GM18858 (cell line): Measurements from ENCODE around the gene DOCK2.

ENCODE experiments used
- ATAC-seq: cut with Tn5 transposase; IDR thresholded peaks from one replicate; pipeline ENCODE4 v1.9.1; 2021; ENCODE audit not compliant: unreplicated experiment

The DOCK2 gene

DNA sequence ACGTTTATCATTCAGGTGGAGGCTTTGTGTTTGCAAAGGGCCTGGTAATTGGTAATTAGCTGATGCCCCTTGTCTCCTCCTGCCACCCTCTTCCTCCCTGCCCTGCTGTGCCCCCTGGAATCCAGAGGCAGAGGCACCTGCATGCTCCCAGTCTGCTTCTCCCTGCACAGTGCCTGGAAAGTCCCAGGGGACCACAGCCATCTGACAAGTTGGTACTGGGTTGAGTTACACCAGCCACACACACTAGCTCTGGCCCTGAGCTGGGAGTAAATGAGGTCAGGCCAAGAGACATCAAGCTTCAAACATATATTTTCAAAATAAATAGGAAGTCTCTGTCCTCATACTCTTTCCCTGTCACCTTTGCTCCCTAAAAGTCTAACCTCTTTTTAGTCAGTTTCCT lies 286.9 kb downstream of the DOCK2 start:
- ATAC-seq: no peak

DNA sequence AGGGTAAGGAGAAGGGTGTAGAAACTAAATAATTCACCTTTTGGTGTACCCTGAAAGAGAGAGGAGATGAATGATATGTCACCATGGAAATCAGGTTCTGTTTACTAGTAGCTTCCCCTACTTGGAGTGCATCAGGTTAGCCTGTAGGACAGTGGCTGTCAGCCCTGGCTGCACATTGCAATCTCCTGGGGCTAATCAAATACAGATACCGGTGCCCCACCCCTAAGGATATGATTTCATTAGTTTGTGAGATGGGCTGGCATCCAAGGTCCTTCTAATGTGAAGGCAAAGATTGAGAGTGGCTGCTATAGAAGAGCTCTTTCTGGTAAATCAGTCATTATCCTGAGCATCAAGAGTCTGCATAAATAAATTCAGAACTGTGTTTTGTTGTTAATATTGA lies 296.1 kb downstream of the DOCK2 start:
- no peak for ATAC-seq

DNA sequence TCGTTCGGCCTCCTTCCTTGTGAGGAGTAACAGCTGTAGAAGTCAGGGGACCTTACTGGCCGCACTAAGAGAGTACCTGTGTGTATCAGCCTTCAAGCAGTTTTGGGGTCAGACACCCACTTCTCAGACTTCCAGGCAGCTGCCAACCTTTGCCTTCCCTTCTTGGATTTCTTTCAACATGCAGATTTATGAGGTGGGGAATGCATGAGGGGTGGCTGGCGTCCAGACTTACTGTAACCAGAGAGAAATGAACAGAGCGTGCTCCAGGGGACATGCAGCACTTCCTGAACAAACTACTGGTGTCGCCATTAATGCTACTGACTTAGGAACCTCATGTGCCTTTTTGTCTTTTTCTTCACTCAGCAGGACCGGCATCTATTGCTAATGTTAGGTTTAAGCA lies 296.5 kb downstream of the DOCK2 start:
- ATAC-seq: no peak

DNA sequence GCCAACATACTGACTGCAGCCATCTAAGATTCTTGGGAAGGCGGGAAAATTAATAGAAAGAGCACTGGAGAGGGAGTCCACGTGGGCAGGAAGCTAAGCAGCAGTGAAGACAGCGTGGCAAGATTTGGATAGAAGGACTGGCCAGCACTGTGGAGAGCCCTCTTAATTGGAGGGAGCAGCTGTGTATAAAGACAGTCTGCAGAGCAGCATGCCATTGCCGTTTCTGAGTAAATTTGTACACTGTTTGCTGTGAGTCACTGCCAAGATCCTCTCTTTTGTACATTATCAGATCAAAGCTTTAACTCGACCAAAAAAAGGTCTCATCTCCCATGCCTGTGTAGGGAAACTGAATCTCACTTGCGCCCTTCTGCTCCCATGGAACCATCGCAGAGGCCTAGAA lies 297.9 kb downstream of the DOCK2 start:
- ATAC-seq: no peak

DNA sequence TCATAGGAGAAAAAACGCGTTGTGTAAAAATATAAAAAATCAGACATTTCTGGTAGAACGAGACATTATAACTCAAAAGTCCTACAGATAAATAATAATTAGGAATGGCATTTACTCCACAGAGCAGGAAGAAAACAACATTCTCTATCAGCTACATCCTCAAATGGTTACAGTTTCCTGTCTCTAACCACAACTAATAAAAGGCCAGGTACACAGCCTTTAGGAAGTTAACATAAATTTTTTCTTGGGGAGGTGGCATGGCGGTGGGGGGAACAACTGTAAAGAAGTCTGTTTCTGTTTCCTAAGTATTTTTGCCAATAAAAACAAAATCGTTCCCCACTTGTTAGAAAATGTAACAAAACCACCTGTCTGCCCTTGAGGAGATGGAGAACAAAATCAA lies 298.7 kb downstream of the DOCK2 start:
- no peak for ATAC-seq

DNA sequence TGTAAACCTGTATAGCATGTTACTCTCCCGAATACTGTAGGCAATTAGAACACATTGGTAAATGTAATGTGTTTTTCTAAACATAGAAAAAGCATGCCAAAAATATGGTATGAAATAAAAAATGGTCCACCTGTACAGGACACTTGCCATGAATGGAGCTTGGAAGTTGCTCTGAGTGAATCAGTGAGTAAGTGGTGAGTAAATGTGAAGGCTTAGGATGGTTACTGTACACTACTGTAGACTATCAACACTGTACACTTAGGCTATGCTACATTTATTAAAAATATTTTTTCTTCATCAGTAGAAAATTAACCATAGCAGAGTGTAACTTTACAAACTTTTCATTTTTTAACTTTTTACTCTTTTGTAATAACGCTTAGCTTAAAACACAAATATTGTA lies 301.4 kb downstream of the DOCK2 start:
- no peak for ATAC-seq

DNA sequence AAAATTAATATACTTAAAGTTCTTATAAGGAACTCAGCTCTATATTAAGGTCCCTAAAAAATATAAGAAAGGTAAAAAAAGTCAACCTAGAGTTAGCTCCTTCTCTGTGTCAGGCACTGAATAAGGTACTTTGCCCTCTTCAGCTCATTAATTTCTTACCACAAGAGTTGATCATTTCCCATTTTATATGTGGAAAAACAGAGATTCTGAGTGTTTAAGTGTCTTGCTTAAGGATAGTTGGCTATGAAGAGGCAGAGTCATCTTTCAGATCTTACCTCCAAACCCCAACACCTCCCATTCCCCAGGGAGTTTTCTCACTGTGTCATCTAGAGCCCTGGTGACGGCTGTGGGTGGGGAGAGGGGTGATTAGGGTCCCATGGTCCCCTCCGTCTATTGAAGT lies 302.7 kb downstream of the DOCK2 start:
- no peak for ATAC-seq

DNA sequence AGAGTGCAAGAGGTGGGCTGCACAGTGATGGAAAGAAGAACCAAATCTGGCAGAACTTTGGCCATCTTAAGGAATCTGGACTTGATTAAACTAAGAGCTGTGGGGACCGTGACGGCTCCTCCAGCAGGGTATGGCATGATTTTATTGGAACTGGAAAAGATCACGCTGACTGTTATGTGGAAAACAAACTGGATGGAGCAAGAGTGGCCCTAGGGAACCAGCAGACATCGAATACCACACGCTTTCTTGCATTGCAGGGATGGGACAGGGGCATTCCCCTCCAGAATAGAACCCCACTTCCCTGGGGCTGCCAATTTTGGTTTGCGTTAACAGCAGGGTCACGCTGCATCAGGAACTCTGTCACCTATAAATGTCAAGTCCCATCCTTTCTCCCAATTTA lies 304.5 kb downstream of the DOCK2 start:
- no peak for ATAC-seq

DNA sequence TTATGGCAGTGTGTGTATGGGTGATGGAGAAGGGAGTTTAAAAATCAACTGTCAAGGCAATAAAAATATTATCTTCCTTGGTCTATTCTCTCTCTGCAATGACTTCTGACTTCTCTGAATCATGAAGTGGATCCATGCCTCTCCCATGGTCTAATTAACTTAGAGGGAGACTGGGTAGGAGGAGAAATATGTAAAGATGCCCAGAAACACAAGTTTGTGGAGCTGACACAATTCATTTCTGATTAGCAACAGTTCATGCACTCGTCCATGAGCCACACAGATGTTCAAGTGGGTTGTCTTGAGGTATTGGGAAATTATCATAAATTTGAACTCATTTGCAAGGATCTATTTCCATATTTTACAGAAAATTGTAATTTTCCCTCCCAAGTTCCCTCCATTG lies 305.1 kb downstream of the DOCK2 start:
- no peak for ATAC-seq

DNA sequence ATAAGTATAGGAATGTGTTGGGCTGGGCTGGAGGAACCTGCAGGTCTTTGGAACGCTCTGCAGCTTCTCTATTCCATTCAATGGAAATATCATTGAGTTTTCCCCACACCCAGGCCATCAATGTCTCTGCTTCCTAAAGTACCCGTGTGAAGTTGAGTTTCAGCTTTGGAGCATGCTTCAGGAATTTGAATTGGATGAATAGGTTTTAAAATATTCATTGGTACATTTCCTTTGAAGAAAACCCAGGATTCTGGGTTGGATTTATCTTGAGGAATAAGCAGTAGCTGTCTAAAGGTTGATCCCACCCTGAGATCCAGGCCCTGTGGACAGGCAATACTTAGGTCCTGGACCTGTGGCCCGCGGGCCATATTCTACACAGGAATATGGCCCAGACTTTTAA lies 306.0 kb downstream of the DOCK2 start:
- ATAC-seq: no peak

DNA sequence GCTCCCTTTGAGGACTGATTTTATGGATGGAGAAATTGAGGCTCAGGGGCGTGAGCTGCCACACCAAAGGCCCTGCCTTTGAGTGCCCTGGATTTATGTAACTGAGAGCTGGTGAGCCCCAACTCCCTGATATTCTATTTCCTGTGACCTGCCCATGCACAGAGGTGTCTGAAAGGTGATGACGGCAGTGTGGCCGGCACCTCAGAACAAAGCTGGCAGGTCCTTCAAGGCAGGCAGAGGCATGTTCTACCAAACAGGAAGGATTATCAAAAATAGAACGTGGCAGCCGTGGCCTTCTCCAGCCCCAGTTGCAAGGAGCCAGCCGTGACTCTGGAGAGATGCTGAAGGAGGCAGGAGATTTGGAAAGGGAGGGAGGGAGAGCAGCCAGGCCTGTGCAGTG lies 307.0 kb downstream of the DOCK2 start:
- ATAC-seq: no peak

DNA sequence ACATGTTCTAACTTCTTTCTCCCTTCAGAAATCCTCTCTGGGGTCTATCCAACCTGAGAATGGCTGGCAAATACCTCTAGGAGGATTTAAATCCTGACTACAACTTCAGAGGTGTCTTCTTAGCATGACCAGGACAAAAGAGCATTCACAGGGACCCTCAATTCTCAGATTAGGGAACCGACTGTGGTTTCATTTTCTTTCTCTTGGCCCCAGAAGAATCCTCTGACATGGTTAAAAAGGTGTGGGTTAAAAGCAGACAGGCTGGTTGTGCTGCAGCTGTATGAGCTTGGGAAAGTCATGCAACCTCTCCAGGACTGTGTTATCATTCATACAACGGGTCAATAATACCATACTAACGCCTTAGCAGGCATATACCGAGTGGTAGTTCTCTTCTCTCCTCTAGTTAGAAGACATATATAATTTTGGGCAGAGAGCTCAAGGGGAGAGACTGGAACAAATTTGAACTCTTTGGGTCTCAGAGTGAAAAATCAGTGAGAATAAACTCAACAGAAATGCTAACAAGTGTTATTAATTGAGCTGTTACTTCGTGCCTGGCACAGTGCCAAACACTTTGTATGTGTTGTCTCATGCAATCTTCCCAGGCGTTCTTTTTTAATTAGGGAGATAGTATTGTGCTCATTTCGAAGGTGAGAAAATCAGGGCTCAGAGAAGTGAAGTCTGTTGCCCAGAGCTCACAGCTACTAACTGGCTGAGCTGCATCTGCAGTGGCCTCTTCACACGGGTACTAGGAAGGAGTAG lies 308.0 kb downstream of the DOCK2 start:
- ATAC-seq: peak; percentile 51

DNA sequence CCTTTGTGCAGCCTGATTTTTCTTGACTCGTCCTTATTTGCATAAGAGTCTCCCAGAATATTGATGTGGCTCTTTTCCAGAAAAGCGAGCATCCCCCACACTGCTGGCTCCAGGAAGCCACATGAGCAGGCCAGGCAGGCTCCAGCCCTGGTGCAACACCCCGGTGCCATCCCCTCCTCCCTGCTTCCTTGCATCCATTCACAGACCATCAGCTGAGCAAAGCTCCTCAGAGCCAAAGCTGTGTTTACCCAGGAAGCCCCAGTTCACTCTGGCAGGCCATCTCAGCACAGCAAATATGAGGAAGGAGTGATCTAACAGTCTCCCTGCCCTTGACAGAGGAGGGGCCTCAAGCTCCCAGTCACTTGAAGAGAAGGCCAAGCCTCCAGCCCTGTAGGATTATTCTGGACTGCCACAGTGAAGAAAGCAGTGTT lies 308.8 kb downstream of the DOCK2 start:
- no peak for ATAC-seq

DNA sequence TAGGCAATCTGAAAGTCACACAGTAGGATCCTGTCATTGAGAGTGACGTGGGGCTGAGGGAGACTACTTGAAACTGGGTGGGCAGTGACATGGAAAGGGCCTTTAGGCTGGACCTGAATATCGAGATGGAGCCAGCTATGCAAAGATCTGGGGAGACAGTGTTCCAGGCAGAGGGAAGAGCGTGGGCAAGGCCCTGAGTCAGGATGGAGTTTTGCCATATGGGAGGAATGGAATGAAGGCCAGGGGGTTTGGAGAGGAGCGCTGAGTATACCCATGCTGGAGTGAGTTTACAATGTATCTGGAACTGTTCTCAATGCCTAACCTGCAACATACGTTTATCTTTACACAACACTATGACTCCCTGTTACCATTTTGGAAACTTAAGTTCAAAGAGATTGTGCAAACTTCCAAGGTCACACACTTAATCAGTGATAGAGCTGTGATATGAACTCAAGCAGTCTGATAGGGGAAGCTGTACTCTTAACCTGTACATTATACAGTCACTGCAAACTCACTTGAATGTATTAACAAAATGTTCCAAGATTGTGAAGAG lies 309.7 kb downstream of the DOCK2 start:
- ATAC-seq: no peak

DNA sequence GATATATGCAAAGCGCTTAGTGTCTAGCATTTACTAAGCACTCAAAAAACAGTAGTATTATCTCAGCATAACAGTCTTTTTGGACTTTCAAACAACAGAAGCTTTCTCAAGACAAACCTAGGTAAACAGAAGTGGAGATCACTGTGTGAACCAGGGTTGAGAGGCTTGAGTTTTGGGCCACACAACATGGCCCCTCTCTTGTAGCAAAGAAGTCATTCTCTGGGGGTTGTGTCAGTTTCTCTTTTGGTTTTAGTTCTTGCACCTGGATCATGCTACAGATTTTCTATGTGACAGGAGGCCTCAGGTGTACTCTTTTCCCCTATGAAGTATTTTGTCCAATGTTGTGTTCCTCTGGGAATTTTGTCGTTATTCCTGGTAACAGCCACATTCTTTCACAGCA lies 313.3 kb downstream of the DOCK2 start:
- ATAC-seq: no peak

DNA sequence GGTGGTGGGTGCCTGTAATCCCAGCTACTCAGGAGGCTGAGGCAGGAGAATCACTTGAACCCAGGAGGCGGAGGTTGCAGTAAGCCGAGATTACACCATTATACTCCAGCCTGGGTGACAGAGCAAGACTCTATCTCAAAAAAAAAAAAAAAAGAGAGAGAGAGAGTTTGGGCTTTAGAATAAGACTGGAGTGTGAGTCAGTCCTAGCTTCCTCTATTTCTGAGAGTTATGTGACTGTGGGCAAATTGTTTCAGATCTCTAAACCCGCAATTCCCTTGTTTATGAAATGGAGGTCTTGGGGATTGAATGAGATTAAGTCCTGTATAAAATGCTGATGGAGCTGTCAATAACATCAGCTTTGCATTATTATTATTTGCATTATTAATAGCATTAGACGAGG lies 316.1 kb downstream of the DOCK2 start:
- ATAC-seq: peak; percentile 59

DNA sequence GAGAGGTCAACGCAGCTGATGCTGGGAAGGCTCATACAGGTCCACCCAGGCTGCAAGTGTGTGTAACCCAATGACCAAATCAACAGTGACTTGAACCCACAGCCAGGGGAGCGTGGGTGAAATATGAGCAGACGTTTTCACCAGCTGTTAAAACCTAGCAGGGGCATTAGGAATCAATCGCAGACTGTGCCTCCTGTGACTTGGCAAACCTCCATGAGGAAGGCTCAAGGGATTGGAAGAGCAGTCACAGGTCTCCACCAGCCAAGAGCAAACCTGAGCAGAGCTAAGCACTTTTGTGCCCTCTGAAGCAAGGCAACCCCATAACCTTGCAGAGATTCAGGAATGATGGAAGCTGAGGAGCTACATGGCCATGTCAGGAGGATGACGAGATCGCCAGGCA lies 317.7 kb downstream of the DOCK2 start:
- ATAC-seq: no peak

DNA sequence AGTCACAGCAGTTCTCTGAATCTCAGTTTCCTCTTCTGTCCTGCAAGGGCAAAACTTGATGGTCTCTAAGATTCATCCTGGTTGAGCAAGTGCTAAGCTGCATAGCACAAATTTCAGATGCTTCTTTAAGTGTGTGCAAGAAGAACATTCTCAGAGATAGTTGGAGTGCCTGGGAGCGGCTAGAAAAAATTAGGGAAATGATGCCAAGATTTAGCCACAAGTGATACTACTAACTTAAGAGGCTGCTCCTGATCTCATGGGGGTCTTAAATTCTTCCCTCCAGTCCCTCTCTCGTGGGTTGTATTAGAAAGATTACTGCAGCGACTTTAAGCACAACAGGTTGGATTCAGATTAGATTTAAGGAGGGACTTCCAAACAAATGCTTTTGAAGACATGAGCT lies 319.1 kb downstream of the DOCK2 start:
- no peak for ATAC-seq

DNA sequence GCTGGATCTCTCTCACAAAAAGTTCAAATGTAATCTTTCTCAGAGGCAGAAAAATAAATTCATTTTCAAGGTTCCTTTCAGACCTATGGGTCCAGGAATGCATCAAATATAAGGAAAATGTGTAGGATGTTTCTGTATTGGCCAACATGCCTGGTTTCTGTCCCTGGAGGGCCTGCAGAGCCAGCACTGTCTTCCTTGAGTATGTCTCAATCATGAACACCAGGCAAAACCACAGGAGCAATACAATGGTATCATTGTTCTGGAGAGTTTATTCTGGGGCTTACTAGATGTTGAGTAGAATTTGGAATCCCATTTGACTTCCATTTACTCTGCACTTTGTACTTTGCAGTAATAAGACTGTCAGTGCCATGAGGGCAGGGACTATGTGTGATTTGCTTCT lies 319.7 kb downstream of the DOCK2 start:
- no peak for ATAC-seq

DNA sequence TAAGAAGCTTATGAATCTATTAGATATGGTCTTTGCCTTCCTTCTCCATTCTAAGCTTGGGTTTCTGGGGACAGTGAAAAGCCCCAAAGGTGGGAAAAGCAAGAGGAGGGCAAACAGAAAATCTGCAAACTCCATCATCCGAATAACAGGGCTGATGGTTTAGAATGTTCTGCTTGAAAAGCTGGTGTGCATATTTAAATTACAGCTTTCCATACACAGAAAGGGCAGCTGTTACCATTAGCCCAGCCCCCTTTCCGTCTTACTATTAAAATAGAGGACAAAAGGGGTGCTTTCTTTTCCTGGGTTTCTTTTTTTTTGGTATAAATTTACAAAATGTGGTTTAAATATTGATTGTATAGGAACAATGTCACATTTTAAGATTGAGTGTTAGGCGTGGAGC lies 321.2 kb downstream of the DOCK2 start:
- no peak for ATAC-seq

DNA sequence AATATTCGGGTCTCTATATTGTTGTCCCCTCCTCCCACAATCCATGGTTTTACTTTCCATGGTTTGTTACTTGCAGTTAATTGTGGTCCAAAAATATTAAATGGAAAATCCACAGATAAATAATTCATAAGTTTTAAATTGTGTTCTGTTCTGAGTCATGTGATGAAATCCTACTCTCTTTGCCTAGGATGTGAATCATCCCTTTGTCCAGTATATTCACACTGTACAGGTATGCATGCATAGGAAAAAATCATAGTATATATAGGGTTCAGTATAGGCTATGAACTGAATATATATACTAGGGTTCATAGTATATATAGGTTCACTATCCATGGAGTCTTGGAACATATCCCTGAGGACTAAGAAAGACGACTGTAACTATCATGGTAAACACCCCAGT lies 323.6 kb downstream of the DOCK2 start:
- no peak for ATAC-seq

DNA sequence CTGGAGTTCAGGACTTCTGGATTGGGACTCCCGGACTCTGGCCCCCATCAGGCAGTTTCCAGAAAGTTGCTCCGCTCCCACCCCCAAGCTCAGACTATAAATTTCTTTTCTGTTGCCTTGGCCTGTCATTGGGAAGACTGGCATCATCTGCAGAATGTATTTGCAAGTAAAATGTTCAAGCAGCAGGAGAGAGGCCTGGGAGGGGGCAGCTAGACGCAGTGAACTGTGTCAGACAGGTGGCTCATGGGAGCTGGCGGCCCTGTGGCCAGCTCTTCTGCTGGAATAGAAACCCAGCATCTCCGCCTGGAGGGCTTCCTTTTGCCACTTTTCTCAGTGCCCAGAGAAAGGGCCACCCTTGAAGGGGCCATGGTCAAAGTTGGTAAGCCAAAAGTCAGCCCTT lies 327.2 kb downstream of the DOCK2 start:
- ATAC-seq: no peak

DNA sequence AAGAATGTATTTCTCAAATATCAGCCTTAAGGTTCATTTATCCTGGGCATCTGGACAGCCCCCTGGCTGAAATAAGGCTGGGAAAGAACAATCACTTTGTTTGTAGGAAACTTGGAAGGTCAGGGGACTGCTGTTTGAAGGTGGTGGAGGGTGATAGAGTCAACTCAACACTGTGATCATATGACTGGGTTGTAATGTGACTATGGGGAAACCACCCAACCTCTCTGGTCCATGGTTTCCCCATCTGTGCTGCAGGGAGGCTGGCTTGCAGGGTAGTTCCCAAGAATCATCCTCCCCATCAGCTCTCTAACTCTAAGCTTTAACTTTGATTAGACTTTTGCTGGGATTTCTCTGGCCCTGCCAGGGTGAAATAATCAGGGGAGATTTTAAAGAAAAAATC lies 333.3 kb downstream of the DOCK2 start:
- ATAC-seq: peak; percentile 61
